ENCODE results near the gene VAV2.

GRCh38 chr9:133970581-133971058 lies 21.5 kb downstream of the VAV2 start:
- TF ChIP-seq, protein P1, sequence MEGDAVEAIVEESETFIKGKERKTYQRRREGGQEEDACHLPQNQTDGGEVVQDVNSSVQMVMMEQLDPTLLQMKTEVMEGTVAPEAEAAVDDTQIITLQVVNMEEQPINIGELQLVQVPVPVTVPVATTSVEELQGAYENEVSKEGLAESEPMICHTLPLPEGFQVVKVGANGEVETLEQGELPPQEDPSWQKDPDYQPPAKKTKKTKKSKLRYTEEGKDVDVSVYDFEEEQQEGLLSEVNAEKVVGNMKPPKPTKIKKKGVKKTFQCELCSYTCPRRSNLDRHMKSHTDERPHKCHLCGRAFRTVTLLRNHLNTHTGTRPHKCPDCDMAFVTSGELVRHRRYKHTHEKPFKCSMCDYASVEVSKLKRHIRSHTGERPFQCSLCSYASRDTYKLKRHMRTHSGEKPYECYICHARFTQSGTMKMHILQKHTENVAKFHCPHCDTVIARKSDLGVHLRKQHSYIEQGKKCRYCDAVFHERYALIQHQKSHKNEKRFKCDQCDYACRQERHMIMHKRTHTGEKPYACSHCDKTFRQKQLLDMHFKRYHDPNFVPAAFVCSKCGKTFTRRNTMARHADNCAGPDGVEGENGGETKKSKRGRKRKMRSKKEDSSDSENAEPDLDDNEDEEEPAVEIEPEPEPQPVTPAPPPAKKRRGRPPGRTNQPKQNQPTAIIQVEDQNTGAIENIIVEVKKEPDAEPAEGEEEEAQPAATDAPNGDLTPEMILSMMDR (IDR thresholded peaks at IDR 0.05), result no peak
- TF ChIP-seq POLR2A (IDR thresholded peaks at IDR 0.05), result no peak
- no peak for TF ChIP-seq EP300 (IDR thresholded peaks at IDR 0.05)

All from tibial nerve (tissue), 4 donors.